GM13977 (cell line): Measurements from ENCODE around the gene SLC9B2.

ENCODE experiments used
- DNase-seq: peaks from one replicate; pipeline ENCODE4 v3.0.0; 2012; ENCODE audit warnings: low spot score
- CTCF ChIP-seq: IDR thresholded peaks from 2 replicates; pipeline ENCODE4 v1.5.1; 2012; ENCODE audit warnings: mild to moderate bottlenecking, control low read depth; ENCODE audit not compliant: insufficient read depth; ENCODE audit errors: extremely low read depth, missing control alignments
- in situ Hi-C: fragments of 300-500 bp; cut with MboI; formaldehyde crosslinking; loops from one replicate; pipeline ENCODE4 v1.12.0; 2022; ENCODE audit warnings: low sequenced_read_pairs, low pct_unique_long_range_greater_than_20kb, mixed read lengths, inconsistent platforms; ENCODE audit not compliant: unreplicated experiment

Gene SLC9B2

GRCh38 chr4:103097112-103097511, 20.6 kb upstream of the SLC9B2 start:
- in situ Hi-C loops, result no loop called here
- TF ChIP-seq CTCF, result no peak
- DNase-seq, result no peak

GRCh38 chr4:103095080-103095479, 18.5 kb upstream of the SLC9B2 start:
- in situ Hi-C loops, result no loop called here
- no peak for TF ChIP-seq CTCF
- no peak for DNase-seq

- in situ Hi-C loops, result no loop called here
- DNase-seq, result no peak
- no peak for TF ChIP-seq CTCF
These were observed 15.7 kb upstream of the SLC9B2 start for GRCh38 chr4:103092245-103092644.

GRCh38 chr4:103091601-103092223, 15.2 kb upstream of the SLC9B2 start:
- in situ Hi-C loops, result no loop called here
- peak; percentile 68 for TF ChIP-seq CTCF
- DNase-seq, result peak; percentile 23

- in situ Hi-C loops, result loop anchor here (10.0 kb wide), 1 partner anchor 65 kb away; no protein-coding TSS in a partner anchor
- no peak for TF ChIP-seq CTCF
- DNase-seq, result no peak
These were observed 12.9 kb upstream of the SLC9B2 start for GRCh38 chr4:103089481-103089880.

- DNase-seq, result no peak
- in situ Hi-C loops, result loop anchor here (10.0 kb wide), 1 partner anchor 62 kb away; no protein-coding TSS in a partner anchor
- TF ChIP-seq CTCF, result no peak
These were observed 10.0 kb upstream of the SLC9B2 start for GRCh38 chr4:103086551-103086950.
